Pancreas (tissue), 10 donors: ENCODE measurements around the gene GPHA2. TPM values are rescaled to one million over a fixed set of nuclear protein-coding genes. Genes with fewer than 3 reads are reported as not detected.

Source experiments
- ATAC-seq, 4 donors: fragments of 200-7000 bp; cut with Tn5 transposase; one replicate each; pipeline versions ENCODE4 v1.8.0 to v1.9.1; 2020; ENCODE audit warnings: mild to moderate bottlenecking in 4 of 4, moderate library complexity in 4 of 4
- DNase-seq, 6 donors: peaks; one replicate each; pipeline ENCODE4 v3.0.0-alpha.2; 2020
- FAIRE-seq: peaks from 2 replicates; lab custom pipeline; 2012; peaks lifted over from hg19 to GRCh38; lab: Jason Lieb, UNC
- H3K27ac ChIP-seq, 4 donors: fragments of 200-600 bp; sonication (generic); 1 replicate in 3 of 4; 2 replicates in 1 of 4; pipeline versions ENCODE4 v1.5.0 to v1.8.0; 2020
- H3K27me3 ChIP-seq, 4 donors: fragments of 200-600 bp; one replicate each; pipeline ENCODE4 v1.8.0; 2021
- H3K36me3 ChIP-seq, 3 donors: fragments of 200-600 bp; sonication (generic) in 1 of 3; one replicate each; pipeline versions ENCODE4 v1.5.0 to v1.8.0; 2020 to 2021
- H3K4me1 ChIP-seq, 3 donors: fragments of 200-600 bp; one replicate each; pipeline ENCODE4 v1.8.0; 2021
- H3K4me3 ChIP-seq, 4 donors: fragments of 200-600 bp; sonication (generic) in 2 of 4; one replicate each; pipeline versions ENCODE4 v1.5.0 to v1.8.0; 2020 to 2021
- H3K9me3 ChIP-seq, 4 donors: fragments of 200-600 bp; one replicate each; pipeline ENCODE4 v1.8.0; 2021
- whole genome bisulfite sequencing, 2 donors: extraction: QIAGEN DNeasy Blood & Tissue Kit; methylation state at CpG; one replicate each; pipeline ENCODE4 v1.1.7; 2013; 5-methylcytosine and 5-hydroxymethylcytosine counted together
- intact Hi-C, 3 donors: fragments of 100-400 bp; cut with DNase I; formaldehyde crosslinking; loops; one replicate each; pipeline versions ENCODE4 v1.11.1 to v1.14.2; 2022
- polyA plus RNA-seq, 2 donors: library from polyadenylated mRNA; stranded (reverse); fragments of 200-250 nt; gene quantifications; one replicate each; pipeline ENCODE4 v1.2.3, GENCODE V29; 2013
- total RNA-seq, 6 donors: library from RNA; stranded (reverse); fragmentation: NEBNext Ultra II Directional in 4 of 6; extraction: Animal tissue kit (Norgen Biotek cat#: 25700) in 4 of 6; gene quantifications; one replicate each; pipeline versions ENCODE4 v1.2.1 to v1.2.4, GENCODE V29; 2021 to 2023
- TF ChIP-seq, protein P1 (sequence below), 4 donors: fragments of 200-600 bp; sonication (generic) in 3 of 4; IDR thresholded peaks; one replicate each; pipeline versions ENCODE4 v1.5.0 to v1.8.0; 2021; ENCODE audit warnings: antibody characterized with exemption in 4 of 4
- donor health status: healthy with polysubstance abuse.
- donor health status: DM: no; HTN: no; CAD: no; lungs with moderate emphysema.
- donor health status: DM: no; HTN: no; CAD: no.
- donor health status: control.
- donor health status: control.
- donor health status: Bipolar disorder and iron deficiency.
- donor health status: DM: yes; HTN: yes; CAD: no.
- donor health status: DM: no; HTN: no; CAD: no.
- donor health status: DM: no; HTN: no; CAD: no.
- donor health status: DM: yes; HTN: yes; CAD: no.

GPHA2 gene
- total and polyA plus RNA-seq, 8 donors = 4.2 to 16.3 (median 12.2) TPM

DNA sequence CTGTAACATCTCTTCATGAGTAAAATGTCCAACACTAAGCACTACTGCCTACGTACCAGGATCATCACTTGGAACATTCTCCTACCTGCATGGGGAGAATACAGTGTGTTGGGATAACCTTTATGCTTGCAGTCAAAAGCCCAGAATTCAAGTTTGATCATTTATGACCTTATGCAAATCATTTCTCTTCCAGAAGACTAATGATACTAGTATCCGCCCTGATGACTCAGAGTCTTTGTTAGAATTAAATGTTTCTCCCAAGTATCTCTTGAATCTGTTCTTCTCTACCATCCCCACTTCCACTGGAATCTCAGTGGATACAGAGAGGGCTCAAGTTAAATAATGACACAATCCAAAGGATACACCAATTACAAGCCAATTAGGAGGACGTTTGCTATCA, 23.8 kb upstream of the GPHA2 start:
- Histone ChIP-seq H3K27ac (no peak overlapping the region), H3K9me3 (no peaks in the 10 kb centered on the region), H3K4me1 (no peaks in the 10 kb centered on the region), H3K36me3 (no peaks in the 10 kb centered on the region), H3K27me3 (no peaks in the 10 kb centered on the region), H3K4me3 (no peak overlapping the region)
- DNase-seq (no peak), FAIRE-seq (no peak), ATAC-seq (no peak)
- WGBS, 2 donors = 62 to 66% methylated on average over 3 of the region's 3 CpGs
- intact Hi-C loops = no loop called here
- TF ChIP-seq, protein P1, sequence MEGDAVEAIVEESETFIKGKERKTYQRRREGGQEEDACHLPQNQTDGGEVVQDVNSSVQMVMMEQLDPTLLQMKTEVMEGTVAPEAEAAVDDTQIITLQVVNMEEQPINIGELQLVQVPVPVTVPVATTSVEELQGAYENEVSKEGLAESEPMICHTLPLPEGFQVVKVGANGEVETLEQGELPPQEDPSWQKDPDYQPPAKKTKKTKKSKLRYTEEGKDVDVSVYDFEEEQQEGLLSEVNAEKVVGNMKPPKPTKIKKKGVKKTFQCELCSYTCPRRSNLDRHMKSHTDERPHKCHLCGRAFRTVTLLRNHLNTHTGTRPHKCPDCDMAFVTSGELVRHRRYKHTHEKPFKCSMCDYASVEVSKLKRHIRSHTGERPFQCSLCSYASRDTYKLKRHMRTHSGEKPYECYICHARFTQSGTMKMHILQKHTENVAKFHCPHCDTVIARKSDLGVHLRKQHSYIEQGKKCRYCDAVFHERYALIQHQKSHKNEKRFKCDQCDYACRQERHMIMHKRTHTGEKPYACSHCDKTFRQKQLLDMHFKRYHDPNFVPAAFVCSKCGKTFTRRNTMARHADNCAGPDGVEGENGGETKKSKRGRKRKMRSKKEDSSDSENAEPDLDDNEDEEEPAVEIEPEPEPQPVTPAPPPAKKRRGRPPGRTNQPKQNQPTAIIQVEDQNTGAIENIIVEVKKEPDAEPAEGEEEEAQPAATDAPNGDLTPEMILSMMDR (IDR thresholded peaks at IDR 0.05) = no peak

DNA sequence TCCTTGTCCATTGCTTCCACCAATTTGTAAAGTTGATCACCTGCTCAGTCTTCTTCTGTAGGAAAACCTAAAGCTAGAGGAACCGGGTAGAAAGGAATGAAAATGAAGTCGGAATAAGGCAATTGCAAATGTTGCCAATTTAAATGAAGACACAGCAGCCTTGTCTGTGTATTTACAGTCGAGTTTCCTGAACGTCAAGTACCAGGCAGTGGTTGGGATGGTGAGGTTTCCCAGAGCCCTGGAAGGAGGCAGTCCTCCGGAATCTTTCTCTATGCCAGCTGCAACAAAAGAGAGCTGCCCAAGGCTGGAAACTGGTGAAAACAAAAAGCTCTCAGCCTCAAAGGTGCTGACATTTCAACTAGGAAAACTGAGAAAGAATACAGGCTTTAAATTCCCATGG, 18.5 kb upstream of the GPHA2 start:
- no peaks in the 10 kb centered on the region for H3K27me3 ChIP-seq
- no peaks in the 10 kb centered on the region for H3K9me3 ChIP-seq
- no peak overlapping the region for H3K4me3 ChIP-seq
- TF ChIP-seq, protein P1 (IDR thresholded peaks at IDR 0.05) = no peak
- WGBS, 2 donors = 49 to 58% methylated on average over 5 of the region's 5 CpGs
- intact Hi-C loops = no loop called here
- DNase-seq (no peak), FAIRE-seq (no peak), ATAC-seq (no peak)
- no peaks in the 10 kb centered on the region for H3K36me3 ChIP-seq
- H3K27ac ChIP-seq = no peak overlapping the region
- H3K4me1 ChIP-seq = no peaks in the 10 kb centered on the region

DNA sequence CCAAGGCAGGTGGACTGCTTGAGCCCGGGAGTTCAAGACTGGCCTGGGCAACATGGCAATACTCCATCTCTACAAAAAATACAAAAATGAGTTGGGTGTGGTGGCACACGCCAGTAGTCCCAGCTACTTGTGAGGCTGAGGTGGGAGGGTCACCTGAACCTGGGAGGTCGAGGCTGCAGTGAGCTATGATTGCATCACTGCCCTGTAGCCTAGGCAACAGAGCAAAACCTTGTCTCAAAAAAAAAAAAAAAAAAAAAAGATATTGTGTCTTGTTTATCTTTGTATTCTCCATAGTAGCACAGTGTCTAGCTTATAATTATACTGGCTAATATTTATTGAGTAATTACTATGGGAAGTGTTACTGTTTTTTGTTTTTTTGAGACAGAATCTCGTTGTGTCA, 15.8 kb upstream of the GPHA2 start:
- H3K4me1 ChIP-seq = no peaks in the 10 kb centered on the region
- no peaks in the 10 kb centered on the region for H3K27me3 ChIP-seq
- ATAC-seq = no peak
- no peak for DNase-seq
- no peak overlapping the region for H3K4me3 ChIP-seq
- TF ChIP-seq, protein P1 (IDR thresholded peaks at IDR 0.05) = no peak
- WGBS, 2 donors = 59 to 67% methylated on average over 4 of the region's 4 CpGs
- intact Hi-C loops = no loop called here
- H3K9me3 ChIP-seq = no peaks in the 10 kb centered on the region
- no peak overlapping the region for H3K27ac ChIP-seq
- H3K36me3 ChIP-seq = no peaks in the 10 kb centered on the region
- no peak for FAIRE-seq

DNA sequence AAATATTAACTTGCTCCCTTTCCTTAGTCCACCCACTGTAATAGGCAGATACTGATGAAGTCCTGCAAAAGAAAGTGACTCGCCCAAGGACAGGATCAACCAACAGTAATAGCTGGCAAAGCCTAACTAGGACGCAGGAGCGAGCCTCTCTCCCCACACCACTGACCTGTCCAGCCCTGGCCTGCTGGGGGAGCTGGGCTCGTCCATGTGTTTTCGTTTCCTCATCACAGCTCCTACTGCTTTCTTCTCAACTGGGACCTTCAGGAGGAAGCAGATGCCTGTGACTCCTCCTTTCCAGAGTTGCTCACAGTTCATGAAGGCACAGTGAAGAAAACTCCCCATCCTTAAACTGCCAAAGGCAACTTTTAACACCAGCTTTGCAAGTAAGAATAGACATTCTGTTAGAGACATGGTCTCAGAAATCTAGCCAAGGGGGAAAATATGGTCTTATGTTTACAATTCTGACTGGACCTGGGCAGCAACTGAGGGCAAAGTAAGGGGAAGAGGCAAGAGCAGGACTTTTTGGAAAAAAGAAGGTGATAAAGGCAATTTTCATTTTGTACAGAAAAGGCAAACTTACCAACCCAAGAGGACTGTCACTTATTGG, 11.6 kb upstream of the GPHA2 start:
- Histone ChIP-seq H3K4me3 (no peak overlapping the region), H3K4me1 (no peaks in the 10 kb centered on the region), H3K27ac (no peak overlapping the region), H3K27me3 (no peaks in the 10 kb centered on the region), H3K9me3 (no peaks in the 10 kb centered on the region), H3K36me3 (no peaks in the 10 kb centered on the region)
- 69 to 71% methylated on average over 5 of the region's 5 CpGs for WGBS, 2 donors
- no peak for FAIRE-seq
- TF ChIP-seq, protein P1 (IDR thresholded peaks at IDR 0.05) = no peak
- ATAC-seq = peak in 2 of 4 donors; percentile 32 to 47
- DNase-seq = no peak
- intact Hi-C loops = no loop called here

DNA sequence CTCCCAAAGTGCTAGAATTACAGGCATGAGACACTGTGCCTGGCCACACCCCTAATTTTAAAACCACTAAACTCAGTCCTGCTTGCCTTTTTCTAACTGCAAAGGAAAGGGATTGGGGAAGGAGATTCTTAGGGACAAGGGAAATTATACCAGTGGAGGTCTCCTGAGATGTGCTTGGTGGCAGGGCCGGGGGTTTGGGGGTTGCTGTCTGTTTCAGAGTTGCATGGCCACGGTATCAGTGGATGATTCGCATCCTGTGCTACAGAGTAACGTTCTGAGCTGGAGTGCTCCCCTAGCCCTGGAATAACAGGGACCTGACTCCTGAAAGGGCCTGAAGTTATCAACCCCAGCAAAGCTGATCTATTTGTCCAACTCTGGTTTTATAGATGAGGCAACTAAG, 846 bp upstream of the GPHA2 start:
- no peak overlapping the region for H3K27ac ChIP-seq
- 83 to 93% methylated on average over 4 of the region's 4 CpGs for WGBS, 2 donors
- TF ChIP-seq, protein P1 (IDR thresholded peaks at IDR 0.05) = no peak
- no peak for FAIRE-seq
- intact Hi-C loops = no loop called here
- H3K4me3 ChIP-seq = no peak overlapping the region
- no peaks in the 10 kb centered on the region for H3K9me3 ChIP-seq
- H3K36me3 ChIP-seq = peaks cover 0 to under 1% (median under 1%) of the 10 kb centered on the region in 3 donors
- DNase-seq = no peak
- no peaks in the 10 kb centered on the region for H3K27me3 ChIP-seq
- no peak for ATAC-seq
- H3K4me1 ChIP-seq = peaks cover 0 to 17% (median 4%) of the 10 kb centered on the region in 3 donors
